UCSD-AML1 (cell line): ENCODE measurements around the gene FCHSD2.
"Not testable (repeated sequence)": the region's sequence is repeated elsewhere in the genome, so short reads cannot be mapped to it uniquely, and the experiment has no call there.

Experiments used
- DNase-seq: peaks from one replicate; lab custom pipeline; 2025; ENCODE audit not compliant: unreplicated experiment; lab: John Stamatoyannopoulos, UW

Gene FCHSD2

DNA sequence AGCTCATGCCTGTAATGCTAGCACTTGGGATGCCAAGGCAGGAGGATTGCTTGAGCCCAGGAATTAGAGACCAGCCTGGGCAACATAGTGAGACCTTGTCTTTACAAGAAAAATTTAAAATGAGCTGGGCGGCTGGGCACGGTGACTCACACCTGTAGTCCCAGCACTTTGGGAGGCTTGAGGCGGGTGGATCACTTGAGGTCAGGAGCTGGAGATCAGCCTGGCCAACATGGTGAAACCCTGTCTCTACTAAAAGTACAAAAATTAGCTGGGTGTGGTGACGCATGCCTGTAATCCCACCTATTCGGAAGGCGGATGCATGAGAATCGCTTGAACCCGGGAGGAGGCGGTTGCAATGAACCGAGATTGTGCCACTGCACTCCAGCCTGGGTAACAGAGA, 330.4 kb downstream of the FCHSD2 start:
- not testable (repeated sequence) for DNase-seq

GRCh38 chr11:72808331-72808798, 333.8 kb downstream of the FCHSD2 start:
- no peak for DNase-seq

DNA sequence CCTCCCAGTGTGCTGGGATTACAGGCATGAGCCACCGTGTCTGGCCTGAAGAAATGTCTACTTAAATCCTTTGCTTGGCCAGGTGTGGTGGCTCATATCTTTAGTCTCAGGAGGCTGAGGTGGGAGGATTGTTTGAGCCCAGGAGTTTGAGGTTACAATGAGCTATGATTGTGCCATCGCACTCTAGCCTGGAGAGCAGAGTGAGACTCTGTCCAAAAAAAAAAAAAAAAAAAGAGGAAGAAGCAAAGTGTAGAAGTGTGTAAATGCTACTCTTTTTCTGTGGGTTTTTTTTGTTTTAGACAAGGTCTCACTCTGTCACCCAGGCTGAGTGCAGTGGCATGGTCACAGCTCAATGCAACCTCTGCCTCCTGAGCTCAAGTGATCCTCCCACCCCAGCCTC, 334.3 kb downstream of the FCHSD2 start:
- DNase-seq: peak; percentile 50

- DNase-seq: no peak
Measured at GRCh38 chr11:72807021-72807693, 335.0 kb downstream of the FCHSD2 start.

DNA sequence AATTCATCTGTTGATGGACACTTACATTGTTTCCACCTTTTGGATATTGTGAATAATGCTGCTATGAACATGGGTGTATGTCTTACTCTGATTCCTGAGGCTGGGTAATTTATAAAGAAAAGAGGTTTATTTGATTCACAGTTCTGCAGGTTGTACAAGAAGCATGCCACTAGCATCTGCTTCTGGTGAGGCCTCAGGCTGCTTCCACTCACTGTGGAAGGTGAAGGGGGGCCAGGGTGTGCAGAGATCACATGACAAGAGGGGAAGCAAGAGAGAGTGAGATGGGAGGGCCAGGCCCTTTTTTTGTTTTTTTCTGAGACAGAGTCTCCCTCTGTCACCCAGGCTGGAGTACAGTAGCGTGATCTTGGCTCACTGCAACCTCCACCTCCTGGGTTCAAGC, 335.7 kb downstream of the FCHSD2 start:
- not testable (repeated sequence) for DNase-seq

DNA sequence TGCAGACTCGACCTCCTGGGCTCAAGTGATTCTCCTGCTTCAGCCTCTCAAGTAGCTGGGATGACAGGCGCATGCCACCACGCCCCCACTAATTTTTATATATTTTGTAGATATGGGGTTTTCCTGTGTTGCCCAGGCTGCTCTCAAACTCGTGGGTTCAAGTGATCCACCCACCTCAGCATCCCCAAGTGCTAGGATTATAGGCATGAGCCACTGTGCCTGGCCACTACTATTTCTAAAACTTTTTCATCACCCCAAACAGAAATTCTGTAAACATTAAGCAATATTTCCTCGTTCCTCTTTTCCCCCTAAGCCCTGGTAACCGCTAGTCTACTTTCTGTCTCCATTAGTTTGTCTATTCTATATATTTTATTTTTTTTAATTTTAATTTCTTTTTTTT, 336.9 kb downstream of the FCHSD2 start:
- no peak for DNase-seq

GRCh38 chr11:72802822-72803221, 339.3 kb downstream of the FCHSD2 start:
- no peak for DNase-seq

DNA sequence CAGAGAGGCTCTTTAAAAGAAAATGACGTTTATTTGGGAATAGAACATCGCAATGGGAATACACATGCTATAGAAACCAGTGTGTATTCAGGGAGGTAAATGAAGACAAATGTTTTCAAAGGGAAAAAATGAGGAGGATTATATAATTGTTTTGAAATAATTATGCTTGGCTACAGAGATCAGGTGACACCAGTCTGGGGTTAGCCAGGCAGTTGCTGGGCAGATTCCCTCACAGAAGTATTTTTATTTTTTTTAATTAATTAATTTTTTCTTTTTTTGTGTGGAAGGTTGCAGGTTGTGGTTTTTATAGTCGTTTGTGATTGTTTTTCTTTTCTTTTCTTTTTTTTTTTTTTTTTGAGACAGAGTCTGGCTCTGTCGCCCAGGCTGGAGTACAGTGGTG, 342.7 kb downstream of the FCHSD2 start:
- no peak for DNase-seq

GRCh38 chr11:72798361-72798760, 343.8 kb downstream of the FCHSD2 start:
- no peak for DNase-seq

DNA sequence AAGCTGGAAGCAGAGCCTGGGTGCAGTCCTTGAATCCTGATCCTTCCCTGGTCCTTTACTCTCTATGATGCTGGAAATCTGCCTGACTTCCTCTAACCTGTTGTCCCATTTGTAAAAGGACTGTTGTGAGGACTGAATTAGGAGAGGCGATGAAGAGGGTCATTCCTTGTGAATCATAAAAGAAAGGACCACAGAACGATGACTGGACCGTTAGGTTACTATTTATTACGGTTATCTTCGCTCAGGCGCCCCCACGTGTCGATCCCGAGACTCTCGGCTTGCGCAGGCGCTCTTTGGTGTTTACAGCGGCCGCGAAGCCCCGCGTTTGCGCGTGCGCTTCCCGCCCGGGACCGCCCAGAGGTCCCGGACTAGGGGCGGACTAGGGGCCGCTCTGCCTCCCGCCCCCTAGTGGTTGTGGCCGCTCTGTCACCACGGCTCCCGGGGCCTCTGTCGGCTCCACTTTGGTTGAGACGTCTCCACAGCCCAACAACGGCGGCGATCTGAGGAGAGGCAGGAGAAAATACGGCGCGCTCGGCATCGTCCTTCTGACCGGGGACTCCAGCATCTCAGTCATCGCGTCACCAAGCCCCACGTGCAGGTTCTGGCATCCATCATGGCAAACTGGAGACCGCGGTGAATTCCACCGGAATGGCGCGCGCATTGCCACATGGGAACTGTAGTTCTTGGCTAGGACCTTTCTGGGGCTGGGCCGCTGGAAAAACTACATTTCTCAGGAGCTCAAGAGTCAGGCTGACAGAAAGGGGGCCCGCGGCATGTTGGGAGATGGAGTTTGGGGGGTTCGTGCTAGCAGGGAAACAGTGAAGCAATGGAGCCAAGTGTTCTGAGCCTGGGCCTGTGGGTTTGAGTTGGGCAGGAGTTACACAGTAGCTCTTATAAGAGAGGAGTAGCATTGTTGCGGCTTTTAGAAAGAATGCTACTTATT, 348.4 kb downstream of the FCHSD2 start, which contains the start of gene STARD10:
Gene STARD10 (minus strand): TSS at position 623 of the 943 bp plus-strand sequence. CDS start 12,866 bp downstream, outside the sequence.
- DNase-seq: peak; percentile 97

DNA sequence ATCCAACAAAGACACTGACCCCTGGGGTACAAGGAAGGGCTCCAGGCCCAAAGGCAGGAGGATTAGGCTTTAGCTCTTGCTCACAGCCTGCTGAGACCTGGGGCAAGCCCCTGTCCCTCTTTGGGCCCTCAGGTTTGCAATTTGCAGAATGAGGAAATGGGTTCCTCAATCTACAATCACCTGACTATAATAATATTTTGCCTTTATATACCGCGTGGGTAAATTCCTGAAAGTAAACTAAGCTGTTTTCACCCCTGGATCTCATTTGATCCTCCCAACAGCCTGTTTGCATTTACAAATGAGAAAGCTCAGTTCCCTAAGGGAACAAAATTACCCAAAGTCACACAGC, 349.1 kb downstream of the FCHSD2 start:
- DNase-seq: no peak

DNA sequence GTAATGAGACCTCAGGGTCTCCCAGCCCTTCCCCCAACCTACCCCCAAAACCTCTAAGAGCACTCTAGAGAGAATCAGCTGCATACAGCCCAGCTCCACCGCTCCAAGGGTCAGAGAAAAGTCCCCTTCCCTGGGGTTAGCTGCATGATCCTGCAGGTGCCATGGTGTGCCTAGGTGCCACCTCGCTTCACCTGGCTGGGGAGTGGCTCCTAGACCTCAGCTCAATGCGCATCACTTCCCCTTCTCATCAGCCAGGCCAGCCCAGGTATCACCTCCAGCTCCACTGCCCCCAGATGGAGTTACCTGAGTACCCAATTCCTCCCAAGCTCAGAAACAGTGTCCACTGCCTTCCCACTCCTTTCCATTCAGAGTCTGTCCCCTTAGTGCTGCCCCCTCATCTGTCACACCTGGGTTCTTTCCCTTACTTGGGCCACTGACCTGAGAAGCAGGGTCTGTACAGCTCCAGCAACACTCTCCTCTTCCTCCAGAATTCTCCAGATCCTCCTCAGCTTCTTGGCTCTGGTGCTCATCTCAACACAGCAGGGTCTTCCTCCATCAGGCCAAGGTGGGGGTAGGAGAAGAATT, 349.6 kb downstream of the FCHSD2 start:
- no peak for DNase-seq

DNA sequence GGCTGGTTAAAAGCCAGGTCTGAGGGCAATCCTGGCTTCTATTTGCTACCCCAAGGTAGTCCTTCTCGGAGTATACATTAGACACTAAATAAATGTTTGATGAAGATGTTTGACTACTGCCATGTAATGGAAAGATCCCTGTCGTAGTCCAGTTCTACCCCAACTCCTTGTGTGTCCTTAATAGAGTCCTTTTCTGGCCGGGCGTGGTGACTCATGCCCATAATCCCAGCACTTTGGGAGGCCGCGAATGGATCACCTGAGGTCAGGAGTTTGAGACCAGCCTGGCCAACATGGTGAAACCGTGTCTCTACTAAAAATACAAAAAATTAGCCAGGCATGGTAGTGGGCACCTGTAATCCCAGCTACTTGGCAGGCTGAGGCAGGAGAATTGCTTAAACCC, 350.9 kb downstream of the FCHSD2 start:
- DNase-seq: not testable (repeated sequence)

- DNase-seq: no peak
Measured at GRCh38 chr11:72789493-72790131, 352.5 kb downstream of the FCHSD2 start.

- no peak for DNase-seq
Measured at GRCh38 chr11:72788241-72788640, 353.9 kb downstream of the FCHSD2 start.

- DNase-seq: peak; percentile 64
Measured at GRCh38 chr11:72787216-72788104, 354.7 kb downstream of the FCHSD2 start.
